ENCODE data around the gene FCHSD2. TPM values are rescaled to one million over a fixed set of nuclear protein-coding genes. Genes with fewer than 3 reads are reported as not detected.

Gene FCHSD2
- polyA plus RNA-seq, 3 donors: 35.1 to 49.7 (median 44.9) TPM

DNA sequence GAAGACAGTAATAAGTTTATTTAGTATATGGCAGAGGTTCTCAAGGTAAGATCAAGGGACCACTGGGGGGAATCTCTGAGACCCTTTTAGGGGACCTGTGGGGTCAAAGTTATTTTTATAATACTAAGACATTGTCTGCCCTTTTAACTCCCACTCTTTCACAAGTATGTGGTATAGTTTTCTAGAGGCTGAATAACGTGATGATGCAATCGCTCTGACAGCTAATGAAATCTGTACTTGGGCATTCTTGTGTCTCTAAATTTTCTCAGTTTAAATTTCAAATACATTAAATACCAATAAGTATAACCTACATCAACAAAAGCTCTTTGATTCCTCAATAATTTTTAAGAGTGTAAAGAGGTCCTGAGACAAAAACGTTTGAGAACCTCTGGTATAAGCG lies 180.0 kb downstream of the FCHSD2 start:
- DNase-seq (ENCODE audit: extremely low read depth in 1 of 11, low read depth in 9 of 11, low spot score in 4 of 11): no peak

DNA sequence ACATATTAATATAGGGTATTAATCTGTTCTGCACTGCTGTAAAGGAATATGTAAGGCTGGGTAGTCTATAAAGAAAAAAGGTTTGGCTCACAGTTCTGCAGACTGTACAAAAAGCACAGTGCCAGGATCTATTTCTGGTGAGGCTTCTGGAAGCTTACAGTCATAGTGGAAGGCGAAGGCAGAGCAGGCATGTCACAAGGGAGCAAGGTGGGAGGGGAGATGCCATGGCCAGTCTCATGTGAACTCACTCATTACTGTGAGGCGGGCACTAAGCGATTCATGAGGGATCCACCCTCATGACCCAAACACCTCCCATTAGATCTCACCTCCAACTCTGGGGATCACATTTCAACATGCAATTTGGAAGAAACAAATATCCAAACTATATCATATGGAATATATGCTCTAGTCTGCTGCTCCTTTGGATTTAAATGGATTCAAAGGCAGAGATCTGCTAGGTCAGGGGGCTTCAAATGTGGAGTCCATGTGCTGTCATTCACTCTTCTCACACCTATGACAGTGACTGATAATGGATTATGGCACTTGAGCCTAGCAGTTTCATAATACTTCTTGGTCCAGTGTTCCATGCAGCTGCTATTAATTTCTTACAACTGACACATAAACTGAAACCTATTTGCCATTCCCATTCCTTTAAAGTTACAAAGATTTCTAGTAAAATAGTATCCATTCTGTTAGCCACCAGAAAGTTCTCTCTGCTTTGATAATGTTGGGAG lies 182.0 kb downstream of the FCHSD2 start:
- no peak for DNase-seq (ENCODE audit: extremely low read depth in 1 of 11, low read depth in 9 of 11, low spot score in 4 of 11)

DNA sequence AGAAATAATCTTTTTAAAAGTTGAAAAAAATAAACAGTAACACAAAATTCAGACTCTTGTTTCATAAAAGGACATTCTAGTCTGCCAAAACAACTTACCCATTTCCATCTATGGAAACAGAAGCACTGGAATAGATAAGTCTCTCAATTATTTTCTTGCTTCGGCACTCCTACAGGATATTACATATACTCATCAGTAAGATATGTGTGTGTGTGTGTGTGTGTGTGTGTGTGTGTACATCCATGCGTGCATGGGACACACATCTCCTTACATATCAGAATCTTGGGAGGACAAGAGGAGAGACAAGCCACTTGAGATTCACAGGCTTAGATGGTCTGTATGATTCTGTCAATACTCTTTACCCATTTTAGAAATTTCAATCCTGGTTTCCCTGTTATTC lies 183.3 kb downstream of the FCHSD2 start:
- no peak for DNase-seq (ENCODE audit: extremely low read depth in 1 of 11, low read depth in 9 of 11, low spot score in 4 of 11)

DNA sequence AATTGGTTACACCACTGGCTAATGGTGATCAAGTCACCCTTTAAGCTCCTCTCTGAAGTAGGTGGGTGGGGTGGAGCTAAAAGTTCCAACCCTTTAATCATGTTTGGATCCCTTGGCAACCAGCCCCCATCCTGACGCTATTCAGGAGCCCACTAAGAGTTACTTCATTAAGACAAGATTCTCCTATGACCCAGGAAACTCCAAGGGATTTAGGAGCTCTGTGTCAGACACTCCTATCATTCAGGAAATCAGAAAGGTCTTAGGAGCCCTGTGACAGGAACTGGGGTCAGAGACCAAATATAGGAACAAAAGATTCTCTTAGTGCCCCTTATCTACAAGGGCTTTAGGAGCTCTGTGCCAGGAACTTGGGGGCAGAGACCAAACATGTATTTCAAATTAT lies 186.7 kb downstream of the FCHSD2 start:
- no peak for DNase-seq (ENCODE audit: extremely low read depth in 1 of 11, low read depth in 9 of 11, low spot score in 4 of 11)

DNA sequence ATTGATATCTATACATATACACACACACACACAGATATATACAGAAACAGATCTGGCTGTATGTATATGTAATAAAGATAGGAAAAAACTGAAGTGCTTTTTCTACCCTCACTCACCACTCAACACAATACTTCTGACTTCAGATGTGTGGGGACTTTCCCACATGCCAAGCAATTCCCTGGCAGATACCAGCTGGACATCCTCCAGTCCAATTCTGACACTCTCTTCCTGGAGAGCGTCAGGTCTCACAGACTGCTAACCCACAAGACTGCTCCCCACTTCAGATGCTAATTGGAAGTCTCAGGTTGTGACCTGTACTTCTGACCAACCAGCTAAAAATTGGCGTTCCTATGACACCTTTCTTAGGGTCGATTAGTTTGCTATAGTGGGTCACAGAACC lies 187.3 kb downstream of the FCHSD2 start:
- no peak for DNase-seq (ENCODE audit: extremely low read depth in 1 of 11, low read depth in 9 of 11, low spot score in 4 of 11)

DNA sequence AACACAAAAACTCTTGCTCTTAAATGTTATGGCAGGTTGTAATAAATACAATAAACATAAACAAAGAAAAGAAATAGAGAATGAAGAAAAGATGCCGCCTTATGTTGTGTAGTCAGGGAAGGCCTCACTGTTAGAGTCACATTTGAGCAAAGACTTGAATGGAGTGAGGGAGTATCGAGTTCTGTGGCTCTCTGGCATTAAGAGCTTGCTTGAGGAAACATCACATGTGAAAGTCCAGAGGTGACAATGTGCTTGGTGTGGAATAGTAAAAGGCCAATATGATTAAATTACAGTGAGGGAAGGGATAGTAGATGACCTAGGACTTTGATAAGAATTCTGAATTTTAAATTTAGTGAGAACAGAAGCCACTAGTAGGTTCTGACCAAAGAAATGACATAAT lies 188.5 kb downstream of the FCHSD2 start:
- DNase-seq (ENCODE audit: extremely low read depth in 1 of 11, low read depth in 9 of 11, low spot score in 4 of 11): no peak

DNA sequence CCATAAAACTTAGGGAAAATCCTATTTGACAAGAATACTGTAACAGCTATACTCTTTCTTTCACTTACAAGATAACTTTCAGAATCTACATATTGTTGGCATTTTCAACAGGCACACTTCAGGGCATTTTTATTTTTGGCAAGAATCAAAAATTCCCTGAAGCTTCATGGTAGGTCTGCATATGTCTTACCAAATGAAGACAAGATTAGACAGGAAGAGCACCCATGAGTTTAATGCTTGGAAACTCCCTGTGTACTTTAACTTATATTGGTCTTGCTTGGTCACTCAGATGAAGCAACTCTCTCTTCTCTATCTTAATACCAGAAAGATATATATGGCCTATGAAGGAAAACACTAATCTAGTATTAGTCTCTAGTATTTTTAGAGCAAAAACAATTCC lies 190.2 kb downstream of the FCHSD2 start:
- no peak for DNase-seq (ENCODE audit: extremely low read depth in 1 of 11, low read depth in 9 of 11, low spot score in 4 of 11)

DNA sequence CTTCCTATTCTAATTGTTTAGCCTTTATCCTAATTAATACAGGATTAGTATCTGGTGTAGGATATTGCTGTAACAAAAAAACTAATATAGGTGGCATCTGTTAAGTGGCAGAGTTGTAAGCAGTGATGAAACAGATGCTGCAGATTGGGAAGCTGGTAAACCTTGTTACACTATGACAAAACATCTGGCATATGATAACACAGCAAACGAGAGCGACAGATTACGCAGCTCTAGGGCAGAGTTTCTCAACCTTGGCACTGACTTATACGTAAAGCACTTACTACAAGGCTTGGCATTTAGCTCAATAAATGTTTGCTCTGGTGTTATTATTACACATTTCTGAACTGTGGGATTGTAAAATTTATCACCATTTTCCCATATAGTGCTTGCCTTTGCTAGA lies 190.9 kb downstream of the FCHSD2 start:
- DNase-seq (ENCODE audit: extremely low read depth in 1 of 11, low read depth in 9 of 11, low spot score in 4 of 11): no peak

DNA sequence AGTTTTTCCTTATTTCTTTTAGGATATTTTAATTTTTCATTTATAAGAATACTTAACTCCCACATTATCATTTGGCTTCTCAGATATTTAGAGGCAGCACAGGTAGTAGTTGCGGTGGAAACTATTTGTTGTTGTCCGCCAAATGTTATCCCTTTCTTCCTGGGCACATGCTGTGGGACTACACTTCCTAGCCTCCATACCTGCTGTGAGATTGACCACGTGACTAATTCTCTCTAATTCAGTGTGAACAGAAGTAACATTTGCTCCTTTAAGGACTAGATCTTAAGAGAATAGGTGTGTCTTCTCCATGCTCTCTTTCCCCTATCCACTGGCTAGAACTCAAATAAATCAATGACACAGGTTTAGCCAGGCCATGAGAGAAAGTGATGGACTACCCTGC lies 191.4 kb downstream of the FCHSD2 start:
- DNase-seq (ENCODE audit: extremely low read depth in 1 of 11, low read depth in 9 of 11, low spot score in 4 of 11): no peak

DNA sequence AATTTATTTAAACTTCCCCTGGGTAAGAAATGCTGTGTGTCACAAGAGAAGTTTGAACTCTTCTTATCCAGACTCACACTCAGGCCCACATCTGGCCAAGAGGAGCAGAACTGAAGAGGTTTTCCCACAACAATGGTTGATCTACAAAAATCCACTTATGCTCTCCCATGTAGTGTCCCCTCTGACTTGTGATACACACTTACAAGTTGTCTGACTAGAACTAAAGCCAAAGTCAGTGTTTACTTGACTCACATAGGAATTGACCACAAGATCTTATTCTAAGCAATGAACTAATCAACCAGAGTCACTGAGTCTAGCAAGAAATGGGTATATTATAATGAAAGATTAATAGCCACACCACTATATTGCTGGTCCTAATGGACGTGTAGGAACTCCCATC lies 194.9 kb downstream of the FCHSD2 start:
- no peak for DNase-seq (ENCODE audit: extremely low read depth in 1 of 11, low read depth in 9 of 11, low spot score in 4 of 11)

DNA sequence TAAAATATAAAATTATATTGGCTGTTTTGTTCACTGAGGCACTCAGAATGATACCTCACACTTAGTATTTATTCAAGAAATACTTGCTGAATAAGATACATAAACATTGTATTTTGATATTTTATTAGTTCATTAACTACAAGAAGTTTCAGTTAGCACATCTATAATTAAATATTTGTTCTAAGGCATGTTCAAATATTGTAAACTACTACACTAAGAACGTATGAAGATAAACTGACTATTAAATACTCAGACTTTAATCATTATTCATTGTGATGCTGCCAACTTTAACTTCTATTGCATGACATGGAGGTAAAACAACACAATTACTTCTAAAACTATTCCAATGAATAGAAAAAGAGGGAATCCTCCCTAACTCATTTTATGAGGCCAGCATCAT lies 198.5 kb downstream of the FCHSD2 start:
- no peak for DNase-seq (ENCODE audit: extremely low read depth in 1 of 11, low read depth in 9 of 11, low spot score in 4 of 11)

DNA sequence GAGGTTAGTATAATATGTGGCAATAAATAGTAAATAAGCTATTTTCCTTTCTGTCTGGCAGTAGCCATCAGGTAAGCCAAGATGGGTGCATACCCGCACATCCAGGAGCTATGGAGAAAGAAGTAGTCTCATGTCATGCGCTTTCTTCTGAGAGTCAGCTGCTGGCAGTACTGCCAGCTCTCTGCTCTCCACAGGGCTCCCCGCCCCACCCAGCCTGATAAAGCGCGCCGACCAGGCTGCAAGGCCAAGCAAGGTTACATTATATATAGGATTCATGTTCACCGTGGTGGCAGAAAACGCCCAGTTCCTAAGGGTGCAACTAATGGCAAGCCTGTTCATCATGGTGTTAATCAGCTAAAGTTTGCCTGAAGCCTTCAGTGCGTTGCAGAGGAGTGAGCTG lies 201.7 kb downstream of the FCHSD2 start:
- DNase-seq (ENCODE audit: extremely low read depth in 1 of 11, low read depth in 9 of 11, low spot score in 4 of 11): no peak

DNA sequence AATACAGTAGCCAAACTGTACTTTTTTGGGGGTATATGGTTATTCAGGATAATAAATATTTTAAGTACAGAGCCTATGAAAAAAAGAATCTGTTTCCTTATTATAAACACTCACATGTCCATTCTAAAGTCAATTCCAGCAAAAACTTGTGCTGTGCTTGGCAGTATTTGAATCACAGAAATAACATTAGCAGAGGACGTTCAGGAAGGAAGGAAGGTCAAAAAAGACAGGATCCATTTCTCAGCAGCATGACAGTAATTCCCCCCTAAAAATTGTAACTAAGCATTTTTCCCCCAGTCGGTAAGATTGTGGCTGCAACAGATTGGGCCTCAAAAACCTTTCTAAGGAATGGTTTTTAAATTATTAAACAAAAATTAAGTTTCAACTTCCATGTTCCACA lies 203.1 kb downstream of the FCHSD2 start:
- DNase-seq (ENCODE audit: extremely low read depth in 1 of 11, low read depth in 9 of 11, low spot score in 4 of 11): no peak

DNA sequence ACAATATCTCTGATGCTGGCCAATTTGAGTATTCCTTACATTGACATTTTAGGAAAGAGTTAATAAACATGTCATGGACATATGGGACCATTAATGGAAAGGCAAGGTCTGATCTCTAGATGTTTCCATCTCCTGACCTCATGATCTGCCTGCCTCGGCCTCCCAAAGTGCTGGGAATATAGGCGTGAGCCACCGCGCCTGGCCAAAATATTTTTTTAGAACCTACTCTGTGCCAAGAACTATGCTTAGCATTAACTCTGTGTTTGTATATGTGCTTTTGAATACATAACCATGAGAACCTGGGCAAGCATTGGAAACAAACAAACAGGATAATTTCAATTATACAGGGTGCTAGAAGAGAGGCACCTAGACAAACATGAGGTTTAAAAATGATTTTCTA lies 204.7 kb downstream of the FCHSD2 start:
- DNase-seq (ENCODE audit: extremely low read depth in 1 of 11, low read depth in 9 of 11, low spot score in 4 of 11): no peak

DNA sequence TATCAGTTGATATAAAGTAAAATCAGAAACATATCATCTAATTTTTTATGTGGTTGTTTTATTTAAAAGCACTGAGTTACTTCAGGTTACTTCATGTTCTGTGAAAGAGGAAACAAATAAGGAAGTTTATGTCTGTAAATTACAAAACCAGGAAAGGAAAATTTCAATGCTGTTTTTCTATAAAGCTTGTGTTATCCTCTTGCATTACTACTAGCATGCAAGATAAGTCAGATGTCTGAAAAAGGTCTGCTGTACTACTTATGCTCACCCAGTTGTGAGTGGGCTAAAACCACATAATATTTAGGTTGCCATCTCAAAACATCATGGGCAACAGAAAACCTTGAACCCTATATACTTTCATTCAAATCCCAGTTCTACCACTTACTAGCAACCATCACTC lies 206.4 kb downstream of the FCHSD2 start:
- no peak for DNase-seq (ENCODE audit: extremely low read depth in 1 of 11, low read depth in 9 of 11, low spot score in 4 of 11)

DNA sequence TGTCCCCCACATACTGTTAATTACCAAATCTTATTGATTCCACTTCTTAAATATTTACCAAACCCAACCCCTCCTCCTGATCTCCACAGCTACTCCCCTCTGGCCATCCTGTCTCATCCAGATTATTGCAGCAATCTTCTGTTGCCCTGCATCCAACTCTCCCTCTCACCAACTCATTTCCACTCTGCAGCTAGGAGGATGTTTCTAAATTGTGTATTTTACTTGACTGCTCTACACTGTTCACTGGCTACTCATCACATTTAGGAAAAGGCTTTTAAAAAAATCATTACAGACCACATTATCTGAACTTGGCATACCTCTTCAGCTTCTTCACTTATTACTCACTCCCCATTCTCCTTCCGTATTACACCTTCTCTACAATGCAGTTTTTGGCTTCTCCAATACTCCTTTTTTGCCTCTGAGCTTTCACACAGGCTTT lies 210.0 kb downstream of the FCHSD2 start:
- no peak for DNase-seq (ENCODE audit: extremely low read depth in 1 of 11, low read depth in 9 of 11, low spot score in 4 of 11)

DNA sequence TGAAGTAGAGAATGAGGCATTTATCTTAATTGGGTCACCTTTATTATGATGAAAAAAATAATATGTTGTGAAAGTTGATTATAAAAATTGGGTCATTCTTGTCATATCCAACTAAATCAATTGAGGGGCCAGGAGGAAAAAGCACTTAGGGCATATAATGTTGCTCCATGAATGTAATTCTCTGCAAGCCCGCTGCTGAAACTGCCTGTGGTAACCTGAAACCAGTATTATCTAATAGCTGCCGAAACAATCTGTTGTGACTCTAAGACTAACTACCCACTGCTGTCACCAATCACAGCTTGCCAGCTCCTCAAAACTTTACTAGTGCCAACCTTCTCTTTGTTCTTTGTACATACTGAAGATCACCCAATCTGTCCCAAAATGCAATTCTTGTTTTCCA lies 212.1 kb downstream of the FCHSD2 start:
- peak in 2 of 11 donors; percentile 13 to 26 for DNase-seq (ENCODE audit: extremely low read depth in 1 of 11, low read depth in 9 of 11, low spot score in 4 of 11)

DNA sequence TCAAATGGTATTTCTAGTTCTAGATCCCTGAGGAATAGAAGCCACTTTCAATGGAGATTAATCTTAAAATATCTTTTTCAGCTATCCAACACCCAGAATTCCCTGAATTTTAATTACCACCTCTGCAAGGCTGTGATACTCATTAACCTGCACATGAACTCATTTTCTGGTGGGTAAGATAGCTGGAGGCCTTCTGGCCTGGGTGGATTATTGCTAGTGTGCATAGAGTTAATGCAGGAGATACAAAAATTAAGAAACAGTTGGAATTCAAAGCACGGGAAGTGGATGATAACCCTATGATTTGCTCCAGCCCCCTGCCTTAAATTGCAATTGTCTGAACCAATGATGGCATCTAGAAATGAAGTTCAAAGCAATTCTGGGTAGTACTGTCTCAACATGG lies 212.9 kb downstream of the FCHSD2 start:
- no peak for DNase-seq (ENCODE audit: extremely low read depth in 1 of 11, low read depth in 9 of 11, low spot score in 4 of 11)

DNA sequence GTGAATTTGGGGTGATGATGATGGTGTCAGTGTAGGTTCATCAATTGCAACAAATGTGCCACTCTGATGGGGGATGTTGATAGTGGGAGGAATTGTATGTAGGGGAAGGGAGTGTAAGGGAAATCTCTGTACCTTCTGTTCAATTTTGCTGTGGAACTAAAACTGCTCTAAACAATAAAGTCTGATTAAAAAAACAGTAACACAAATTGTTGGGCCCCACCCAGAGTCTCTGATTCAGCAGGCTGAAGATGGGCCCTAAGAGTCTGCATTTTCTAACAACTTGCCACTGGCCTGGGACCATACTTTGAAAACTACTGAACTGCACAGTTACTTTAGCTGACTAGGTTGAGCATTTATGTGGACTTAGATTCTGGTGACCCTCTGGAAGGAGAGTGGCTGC lies 214.7 kb downstream of the FCHSD2 start:
- DNase-seq (ENCODE audit: extremely low read depth in 1 of 11, low read depth in 9 of 11, low spot score in 4 of 11): no peak

DNA sequence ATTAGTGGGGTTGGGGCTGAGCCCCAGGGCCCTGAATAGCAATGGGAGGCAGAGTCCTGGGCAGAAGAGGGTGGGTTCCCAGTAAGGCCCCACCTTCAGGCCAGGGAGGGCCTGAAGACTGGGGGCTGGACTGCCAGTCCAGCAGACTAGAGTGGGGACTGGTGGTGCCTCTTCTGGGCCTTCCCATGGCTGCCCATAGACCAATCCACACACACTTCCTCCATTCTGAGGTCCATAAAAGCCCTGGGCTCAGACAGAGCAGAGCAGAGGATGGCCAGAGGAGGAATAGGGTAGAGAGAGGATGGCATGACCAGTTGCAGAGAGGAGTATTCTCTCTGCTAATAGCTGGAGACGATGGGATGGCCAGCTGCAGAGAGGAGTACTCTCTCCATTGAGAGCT lies 216.0 kb downstream of the FCHSD2 start:
- DNase-seq (ENCODE audit: extremely low read depth in 1 of 11, low read depth in 9 of 11, low spot score in 4 of 11): no peak

DNA sequence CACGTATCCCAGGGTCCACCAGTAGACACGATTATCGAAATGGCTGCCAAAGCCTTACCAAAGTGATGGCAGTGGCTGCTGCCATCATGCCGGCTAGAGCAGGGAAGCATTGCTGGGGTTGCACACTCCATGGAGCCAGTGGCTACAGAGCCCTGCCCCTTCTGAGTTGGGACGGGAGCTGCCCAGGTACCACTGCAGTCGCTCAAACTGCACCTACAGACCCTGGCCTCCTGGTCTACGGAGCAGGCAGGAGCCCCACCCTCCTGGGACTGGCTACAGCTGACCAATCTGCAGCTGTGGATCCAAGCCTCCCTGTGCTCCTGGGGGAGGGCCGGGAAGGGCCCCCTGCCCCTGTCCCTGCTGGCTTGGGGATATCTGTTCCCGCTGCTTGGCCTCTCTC lies 216.5 kb downstream of the FCHSD2 start:
- no peak for DNase-seq (ENCODE audit: extremely low read depth in 1 of 11, low read depth in 9 of 11, low spot score in 4 of 11)
